ENCODE measurements around the gene MEX3A. TPM values are rescaled to one million over a fixed set of nuclear protein-coding genes. Genes with fewer than 3 reads are reported as not detected.
A peak's percentile ranks its signal among the peaks of the same experiment; 100 is the strongest.

Gene MEX3A
- total RNA-seq, 3 donors from 2014 or later (not counting 1 experiment from before 2014, with no cell fraction given) = 0.05 to 0.16 (median 0.14) TPM

- Mint-ChIP-seq H3K36me3 (no peaks in the 10 kb centered on the region), H3K4me3 (no peak overlapping the region), H3K27ac (no peak overlapping the region), H3K27me3 (ENCODE audit: low read depth in 2 of 2) (peaks cover 0 to 4% of the 10 kb centered on the region in 2 donors), H3K9me3 (no peaks in the 10 kb centered on the region), H3K4me1 (peaks cover 0 to 14% of the 10 kb centered on the region in 2 donors)
- H3K4me3 ChIP-seq (ENCODE audit: low read length) = no peak overlapping the region
- no peaks in the 10 kb centered on the region for H3K36me3 ChIP-seq (ENCODE audit: control insufficient read depth, insufficient read depth, low read length)
- DNase-seq (no peak), ATAC-seq (no peak)
- no peaks in the 10 kb centered on the region for H3K27me3 ChIP-seq (ENCODE audit: control insufficient read depth, insufficient read depth, low read length)
- no peaks in the 10 kb centered on the region for H3K9me3 ChIP-seq (ENCODE audit: control insufficient read depth, insufficient read depth, low read length)
- H3K27ac ChIP-seq (ENCODE audit: low read length) = no peak overlapping the region
- TF ChIP-seq, protein P1, sequence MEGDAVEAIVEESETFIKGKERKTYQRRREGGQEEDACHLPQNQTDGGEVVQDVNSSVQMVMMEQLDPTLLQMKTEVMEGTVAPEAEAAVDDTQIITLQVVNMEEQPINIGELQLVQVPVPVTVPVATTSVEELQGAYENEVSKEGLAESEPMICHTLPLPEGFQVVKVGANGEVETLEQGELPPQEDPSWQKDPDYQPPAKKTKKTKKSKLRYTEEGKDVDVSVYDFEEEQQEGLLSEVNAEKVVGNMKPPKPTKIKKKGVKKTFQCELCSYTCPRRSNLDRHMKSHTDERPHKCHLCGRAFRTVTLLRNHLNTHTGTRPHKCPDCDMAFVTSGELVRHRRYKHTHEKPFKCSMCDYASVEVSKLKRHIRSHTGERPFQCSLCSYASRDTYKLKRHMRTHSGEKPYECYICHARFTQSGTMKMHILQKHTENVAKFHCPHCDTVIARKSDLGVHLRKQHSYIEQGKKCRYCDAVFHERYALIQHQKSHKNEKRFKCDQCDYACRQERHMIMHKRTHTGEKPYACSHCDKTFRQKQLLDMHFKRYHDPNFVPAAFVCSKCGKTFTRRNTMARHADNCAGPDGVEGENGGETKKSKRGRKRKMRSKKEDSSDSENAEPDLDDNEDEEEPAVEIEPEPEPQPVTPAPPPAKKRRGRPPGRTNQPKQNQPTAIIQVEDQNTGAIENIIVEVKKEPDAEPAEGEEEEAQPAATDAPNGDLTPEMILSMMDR (IDR thresholded peaks at IDR 0.05) = no peak
- no peaks in the 10 kb centered on the region for H3K4me1 ChIP-seq (ENCODE audit: control insufficient read depth, insufficient read depth, low read length)
- WGBS (ENCODE audit: insufficient coverage) = 76% methylated on average over 16 of the region's 16 CpGs
- intact Hi-C loops (cut with micrococcal nuclease) = no loop called here
Measured at GRCh38 chr1:156065871-156066270, 16.4 kb downstream of the MEX3A start.

GRCh38 chr1:156065212-156065611, 17.1 kb downstream of the MEX3A start:
- peak in 1 of 3 donors; percentile 26 for ATAC-seq

DNA sequence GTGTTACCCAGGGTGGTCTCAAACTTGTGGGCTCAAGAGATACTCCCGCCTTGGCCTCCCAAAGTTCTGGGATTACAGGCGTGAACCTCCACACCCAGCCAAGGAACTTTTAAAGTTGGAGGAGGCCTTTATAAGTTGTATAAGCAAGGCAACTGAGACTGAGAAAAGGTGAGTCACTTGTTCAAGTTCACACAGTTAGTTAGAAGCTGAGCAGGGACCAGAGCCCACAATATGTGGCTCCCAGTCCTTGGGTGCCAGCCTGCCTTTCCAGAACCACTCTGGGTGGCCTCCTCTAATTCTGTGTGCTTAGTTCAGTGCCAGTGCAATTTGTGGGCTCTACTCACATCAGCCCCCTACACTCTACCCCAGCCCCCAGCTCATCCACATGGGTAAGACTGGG, 17.6 kb downstream of the MEX3A start:
- TF ChIP-seq, protein P1 (IDR thresholded peaks at IDR 0.05) = no peak
- H3K27ac Mint-ChIP-seq = no peak overlapping the region
- H3K27me3 Mint-ChIP-seq (ENCODE audit: low read depth in 2 of 2) = no peaks in the 10 kb centered on the region
- WGBS (ENCODE audit: insufficient coverage) = 60% methylated on average over 1 of the region's 2 CpGs
- DNase-seq = no peak
- H3K36me3 Mint-ChIP-seq = no peaks in the 10 kb centered on the region
- no peak overlapping the region for H3K4me3 ChIP-seq (ENCODE audit: low read length)
- H3K9me3 ChIP-seq (ENCODE audit: control insufficient read depth, insufficient read depth, low read length) = no peaks in the 10 kb centered on the region
- no peak overlapping the region for H3K27ac ChIP-seq (ENCODE audit: low read length)
- H3K4me1 Mint-ChIP-seq = peaks cover 0 to 14% of the 10 kb centered on the region in 2 donors
- H3K27me3 ChIP-seq (ENCODE audit: control insufficient read depth, insufficient read depth, low read length) = no peaks in the 10 kb centered on the region
- ATAC-seq = no peak
- no peaks in the 10 kb centered on the region for H3K4me1 ChIP-seq (ENCODE audit: control insufficient read depth, insufficient read depth, low read length)
- no peaks in the 10 kb centered on the region for H3K9me3 Mint-ChIP-seq
- H3K36me3 ChIP-seq (ENCODE audit: control insufficient read depth, insufficient read depth, low read length) = no peaks in the 10 kb centered on the region
- intact Hi-C loops (cut with micrococcal nuclease) = no loop called here
- H3K4me3 Mint-ChIP-seq = no peak overlapping the region

More at GRCh38 chr1:156065212-156065611, 17.1 kb downstream of the MEX3A start:
- 75% methylated on average over 3 of the region's 3 CpGs for WGBS (ENCODE audit: insufficient coverage)
- DNase-seq = no peak
- Mint-ChIP-seq H3K4me1 (peaks cover 0 to 14% of the 10 kb centered on the region in 2 donors), H3K36me3 (no peaks in the 10 kb centered on the region), H3K27ac (peak overlapping the region in 1 of 2 donors; percentile 43), H3K9me3 (no peaks in the 10 kb centered on the region), H3K4me3 (no peak overlapping the region), H3K27me3 (ENCODE audit: low read depth in 2 of 2) (no peaks in the 10 kb centered on the region)
- Histone ChIP-seq H3K9me3 (ENCODE audit: control insufficient read depth, insufficient read depth, low read length) (no peaks in the 10 kb centered on the region), H3K4me3 (ENCODE audit: low read length) (no peak overlapping the region), H3K27ac (ENCODE audit: low read length) (no peak overlapping the region), H3K36me3 (ENCODE audit: control insufficient read depth, insufficient read depth, low read length) (no peaks in the 10 kb centered on the region), H3K27me3 (ENCODE audit: control insufficient read depth, insufficient read depth, low read length) (no peaks in the 10 kb centered on the region), H3K4me1 (ENCODE audit: control insufficient read depth, insufficient read depth, low read length) (no peaks in the 10 kb centered on the region)
- TF ChIP-seq, protein P1 (IDR thresholded peaks at IDR 0.05) = no peak
- intact Hi-C loops (cut with micrococcal nuclease) = no loop called here

DNA sequence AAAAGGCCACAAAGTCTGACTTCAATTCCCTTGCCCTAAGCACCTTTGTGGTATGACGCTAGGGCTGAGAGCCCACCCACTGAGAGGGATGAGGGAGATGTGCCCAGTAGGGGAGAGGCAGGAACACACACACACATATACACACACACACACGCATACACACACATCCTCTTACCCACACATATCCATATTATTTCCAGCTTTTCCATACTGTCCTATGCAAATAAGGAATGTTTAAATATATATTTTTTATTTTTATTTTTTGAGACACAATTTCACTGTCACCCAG, 18.3 kb downstream of the MEX3A start:
- Histone ChIP-seq H3K27ac (ENCODE audit: low read length) (no peak overlapping the region), H3K4me3 (ENCODE audit: low read length) (no peak overlapping the region), H3K4me1 (ENCODE audit: control insufficient read depth, insufficient read depth, low read length) (no peaks in the 10 kb centered on the region), H3K9me3 (ENCODE audit: control insufficient read depth, insufficient read depth, low read length) (no peaks in the 10 kb centered on the region), H3K27me3 (ENCODE audit: control insufficient read depth, insufficient read depth, low read length) (no peaks in the 10 kb centered on the region), H3K36me3 (ENCODE audit: control insufficient read depth, insufficient read depth, low read length) (no peaks in the 10 kb centered on the region)
- no CpG with 5 or more reads among the region's 2 CpGs for WGBS (ENCODE audit: insufficient coverage)
- H3K36me3 Mint-ChIP-seq = no peaks in the 10 kb centered on the region
- H3K4me1 Mint-ChIP-seq = peaks cover 0 to 14% of the 10 kb centered on the region in 2 donors
- ATAC-seq (no peak), DNase-seq (no peak)
- intact Hi-C loops (cut with micrococcal nuclease) = no loop called here
- no peaks in the 10 kb centered on the region for H3K27me3 Mint-ChIP-seq (ENCODE audit: low read depth in 2 of 2)
- H3K27ac Mint-ChIP-seq = no peak overlapping the region
- H3K9me3 Mint-ChIP-seq = no peaks in the 10 kb centered on the region
- no peak overlapping the region for H3K4me3 Mint-ChIP-seq
- TF ChIP-seq, protein P1 (IDR thresholded peaks at IDR 0.05) = no peak

Data from natural killer cell (primary cell).